CD4-positive, alpha-beta T cell (primary cell): Measurements from ENCODE around the gene STYK1. TPM values are rescaled to one million over a fixed set of nuclear protein-coding genes. Genes with fewer than 3 reads are reported as not detected.

Source experiments
- ATAC-seq: fragments of 200-7000 bp; cut with Tn5 transposase; one replicate; pipeline ENCODE4 v1.10.0; 2022; ENCODE audit warnings: mild to moderate bottlenecking; ENCODE audit not compliant: poor library complexity
- CTCF ChIA-PET: fragments of 350-600 bp; sonication (Branson Sonifier 250); formaldehyde crosslinking; loops from one replicate; lab custom pipeline; 2021; ENCODE audit warnings: antibody characterized with exemption, inconsistent platforms; lab: Charles Lee
- POLR2A ChIA-PET: fragments of 350-600 bp; sonication (Branson Sonifier 250); formaldehyde crosslinking; loops from one replicate; lab custom pipeline; 2021; ENCODE audit warnings: antibody characterized with exemption, inconsistent platforms; lab: Charles Lee
- DNase-seq, 14 experiments: peaks; one replicate each; pipeline ENCODE4 v3.0.0-alpha.2; 2013 to 2020; ENCODE audit warnings: mixed read lengths in 2 of 14
- H3K27ac ChIP-seq, 2 donors: one replicate each; pipeline versions ENCODE4 v1.5.1 to v1.7.0; 2013; ENCODE audit warnings: low read length in 2 of 2, low read depth in 1 of 2, mild to moderate bottlenecking in 1 of 2
- H3K27me3 ChIP-seq, 2 experiments: 1 replicate in 1 of 2; 2 replicates in 1 of 2; pipeline versions ENCODE4 v1.6.1 to v1.7.0; 2013; ENCODE audit warnings: low read length in 2 of 2, control low read depth in 1 of 2, mild to moderate bottlenecking in 1 of 2, moderate library complexity in 1 of 2; ENCODE audit not compliant: insufficient read depth in 2 of 2, control insufficient read depth in 1 of 2
- H3K36me3 ChIP-seq: one replicate; pipeline ENCODE4 v1.6.1; 2013; ENCODE audit warnings: low read length, control low read depth; ENCODE audit not compliant: insufficient read depth
- H3K4me1 ChIP-seq: one replicate; pipeline ENCODE4 v1.6.1; 2013; ENCODE audit warnings: low read length, control low read depth; ENCODE audit not compliant: insufficient read depth
- H3K4me3 ChIP-seq: one replicate; pipeline ENCODE4 v1.5.1; 2013; ENCODE audit warnings: mild to moderate bottlenecking, low read length, moderate library complexity
- H3K9me3 ChIP-seq, 2 experiments: 1 replicate in 1 of 2; 2 replicates in 1 of 2; pipeline versions ENCODE4 v1.6.1 to v1.7.0; 2013; ENCODE audit warnings: low read length in 2 of 2, mild to moderate bottlenecking in 2 of 2, control low read depth in 1 of 2, moderate library complexity in 1 of 2; ENCODE audit not compliant: control insufficient read depth in 1 of 2, insufficient read depth in 1 of 2
- H3K27ac Mint-ChIP-seq: one replicate; pipeline ENCODE4 v1.8.0; 2020; ENCODE audit warnings: mixed read lengths
- H3K27me3 Mint-ChIP-seq: one replicate; pipeline ENCODE4 v1.8.0; 2021; ENCODE audit warnings: mixed read lengths
- H3K36me3 Mint-ChIP-seq: one replicate; pipeline ENCODE4 v1.8.0; 2021; ENCODE audit warnings: low read depth, mixed read lengths
- H3K4me1 Mint-ChIP-seq: one replicate; pipeline ENCODE4 v1.8.0; 2021; ENCODE audit warnings: low read depth, mixed read lengths
- H3K4me3 Mint-ChIP-seq: one replicate; pipeline ENCODE4 v1.8.0; 2020; ENCODE audit warnings: mild to moderate bottlenecking, mixed read lengths
- H3K9me3 Mint-ChIP-seq: one replicate; pipeline ENCODE4 v1.8.0; 2020; ENCODE audit warnings: mixed read lengths
- CTCF ChIP-seq: fragments of 200-600 bp; IDR thresholded peaks from one replicate; pipeline ENCODE4 v1.8.0; 2022; ENCODE audit warnings: antibody characterized with exemption, mild to moderate bottlenecking
- intact Hi-C, 2 experiments: fragments of 100-400 bp; cut with DNase I in 1 of 2; cut with micrococcal nuclease in 1 of 2; formaldehyde crosslinking; loops; one replicate each; pipeline versions ENCODE4 v1.15.1 to v1.9.0; 2023 to 2025; cut with DNase I, micrococcal nuclease
- total RNA-seq, 174 experiments: library from RNA in 2 of 174; stranded (reverse) in 2 of 174; gene quantifications; one replicate each; pipeline ENCODE4 v1.2.3 and lab custom pipeline; 2021 to 2026

STYK1 gene
- total RNA-seq, 2 experiments from 2014 or later = not detected

GRCh38 chr12:10634427-10634826 is 39.4 kb downstream of the STYK1 start:
- Histone ChIP-seq H3K9me3 (no peaks in the 10 kb centered on the region), H3K27ac (no peak overlapping the region), H3K4me1 (no peaks in the 10 kb centered on the region), H3K36me3 (no peaks in the 10 kb centered on the region), H3K4me3 (no peak overlapping the region), H3K27me3 (no peaks in the 10 kb centered on the region)
- CTCF ChIA-PET = no interaction called here
- intact Hi-C loops = no loop called here
- no peak for TF ChIP-seq CTCF
- no peak for DNase-seq
- H3K27me3 Mint-ChIP-seq = peaks cover 11% of the 10 kb centered on the region
- H3K4me3 Mint-ChIP-seq = no peak overlapping the region
- POLR2A ChIA-PET = no interaction called here
- no peaks in the 10 kb centered on the region for H3K4me1 Mint-ChIP-seq
- no peak for ATAC-seq
- no peaks in the 10 kb centered on the region for H3K9me3 Mint-ChIP-seq
- no peaks in the 10 kb centered on the region for H3K36me3 Mint-ChIP-seq
- no peak overlapping the region for H3K27ac Mint-ChIP-seq

- Histone ChIP-seq H3K4me1 (no peaks in the 10 kb centered on the region), H3K36me3 (no peaks in the 10 kb centered on the region), H3K27me3 (no peaks in the 10 kb centered on the region), H3K27ac (no peak overlapping the region), H3K4me3 (no peak overlapping the region), H3K9me3 (no peaks in the 10 kb centered on the region)
- intact Hi-C loops = no loop called here
- Mint-ChIP-seq H3K27me3 (peaks cover 8% of the 10 kb centered on the region), H3K4me3 (no peak overlapping the region), H3K36me3 (no peaks in the 10 kb centered on the region), H3K4me1 (no peaks in the 10 kb centered on the region), H3K27ac (no peak overlapping the region), H3K9me3 (no peaks in the 10 kb centered on the region)
- DNase-seq = no peak
- TF ChIP-seq CTCF = no peak
- POLR2A ChIA-PET = no interaction called here
- CTCF ChIA-PET = no interaction called here
- no peak for ATAC-seq
These were observed 40.3 kb downstream of the STYK1 start for GRCh38 chr12:10633541-10633940.

- H3K4me3 Mint-ChIP-seq = no peak overlapping the region
- CTCF ChIA-PET = no interaction called here
- no peaks in the 10 kb centered on the region for H3K4me1 Mint-ChIP-seq
- H3K4me3 ChIP-seq = no peak overlapping the region
- H3K27me3 Mint-ChIP-seq = peaks cover 18% of the 10 kb centered on the region
- H3K27ac ChIP-seq = no peak overlapping the region
- no peaks in the 10 kb centered on the region for H3K36me3 Mint-ChIP-seq
- no peaks in the 10 kb centered on the region for H3K9me3 Mint-ChIP-seq
- no peaks in the 10 kb centered on the region for H3K4me1 ChIP-seq
- DNase-seq (no peak), ATAC-seq (no peak)
- no peaks in the 10 kb centered on the region for H3K36me3 ChIP-seq
- intact Hi-C loops = no loop called here
- H3K9me3 ChIP-seq = no peaks in the 10 kb centered on the region
- POLR2A ChIA-PET = no interaction called here
- no peak overlapping the region for H3K27ac Mint-ChIP-seq
- no peak for TF ChIP-seq CTCF
- no peaks in the 10 kb centered on the region for H3K27me3 ChIP-seq
These were observed 41.6 kb downstream of the STYK1 start for GRCh38 chr12:10632226-10632625.
